CD4-positive, alpha-beta T cell treated with Interleukin-15 for 1 hour (primary cell): ENCODE measurements around the gene RRP1B.
"Not testable (repeated sequence)": the region's sequence is repeated elsewhere in the genome, so short reads cannot be mapped to it uniquely, and the experiment has no call there.

Experiments
- DNase-seq: peaks from one replicate; pipeline ENCODE4 v3.0.0-alpha.2; 2020

Gene RRP1B

GRCh38 chr21:43640400-43640799 lies 19.0 kb upstream of the RRP1B start:
- no peak for DNase-seq

DNA sequence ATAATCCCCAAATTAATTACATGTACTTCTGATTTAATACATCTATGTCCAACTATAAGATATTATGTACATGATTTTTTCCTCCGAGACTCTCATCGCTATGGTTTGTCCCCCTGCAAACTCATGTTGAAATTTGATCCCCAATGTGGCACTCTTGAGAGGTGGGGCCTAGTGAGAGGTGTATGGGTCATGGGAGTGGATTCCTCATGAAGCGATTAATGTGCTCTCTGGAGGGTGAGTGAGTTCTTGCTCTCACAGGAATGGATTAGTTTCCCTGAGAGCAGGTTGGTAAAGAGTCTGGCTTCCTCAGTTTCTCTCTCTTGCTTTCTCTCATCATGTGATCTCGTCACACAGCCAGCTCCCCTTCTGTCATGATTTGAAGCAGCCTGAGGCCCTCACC lies 16.2 kb upstream of the RRP1B start:
- no peak for DNase-seq

GRCh38 chr21:43644071-43644470 lies 15.3 kb upstream of the RRP1B start:
- DNase-seq: no peak

GRCh38 chr21:43644609-43645008 lies 14.8 kb upstream of the RRP1B start:
- DNase-seq: no peak

GRCh38 chr21:43645136-43645891 lies 14.0 kb upstream of the RRP1B start:
- DNase-seq: peak; percentile 44

GRCh38 chr21:43645976-43646375 lies 13.4 kb upstream of the RRP1B start:
- no peak for DNase-seq

GRCh38 chr21:43646550-43647260 lies 12.7 kb upstream of the RRP1B start:
- DNase-seq: peak; percentile 84

DNA sequence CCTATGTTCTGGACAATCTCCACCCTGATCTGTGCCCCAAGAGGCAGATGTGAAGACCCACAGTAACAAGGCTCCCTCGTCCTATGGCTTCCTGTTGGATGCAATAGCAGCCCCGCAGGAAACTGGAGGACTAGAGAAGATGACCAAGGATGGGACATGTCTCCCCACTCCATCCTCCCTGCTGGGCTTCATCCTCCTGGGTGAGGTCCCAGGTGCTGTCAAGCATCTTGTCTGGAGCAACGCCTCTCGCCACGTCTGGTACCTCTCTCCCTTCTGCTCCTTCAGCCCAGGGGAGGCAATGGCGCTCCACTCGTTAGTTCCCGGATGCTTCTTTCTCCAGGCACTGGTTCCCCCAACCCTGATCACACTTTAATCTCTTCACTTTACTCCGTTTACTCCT lies 11.2 kb upstream of the RRP1B start:
- no peak for DNase-seq

DNA sequence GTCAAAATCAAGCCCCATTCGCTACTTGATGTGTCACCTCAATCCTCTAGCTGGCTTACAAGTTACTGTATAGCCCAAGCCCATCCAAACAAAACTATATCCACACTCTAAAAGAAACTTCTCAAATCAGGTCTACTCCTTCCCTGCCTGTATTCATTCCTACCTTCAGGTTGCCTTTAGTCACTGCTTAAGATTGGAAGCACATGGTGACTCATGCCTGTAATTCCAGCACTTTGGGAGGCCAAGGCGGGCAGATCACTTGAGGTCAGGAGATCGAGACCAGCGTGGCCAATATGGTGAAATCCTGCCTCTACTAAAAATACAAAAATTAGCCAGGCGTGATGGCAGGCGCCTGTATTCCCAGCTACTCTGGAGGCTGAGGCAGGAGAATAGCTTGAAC lies 7.4 kb upstream of the RRP1B start:
- not testable (repeated sequence) for DNase-seq

- DNase-seq: no peak
These were observed 6.7 kb upstream of the RRP1B start for GRCh38 chr21:43652616-43653015.

GRCh38 chr21:43653626-43654025 lies 5.7 kb upstream of the RRP1B start:
- no peak for DNase-seq

DNA sequence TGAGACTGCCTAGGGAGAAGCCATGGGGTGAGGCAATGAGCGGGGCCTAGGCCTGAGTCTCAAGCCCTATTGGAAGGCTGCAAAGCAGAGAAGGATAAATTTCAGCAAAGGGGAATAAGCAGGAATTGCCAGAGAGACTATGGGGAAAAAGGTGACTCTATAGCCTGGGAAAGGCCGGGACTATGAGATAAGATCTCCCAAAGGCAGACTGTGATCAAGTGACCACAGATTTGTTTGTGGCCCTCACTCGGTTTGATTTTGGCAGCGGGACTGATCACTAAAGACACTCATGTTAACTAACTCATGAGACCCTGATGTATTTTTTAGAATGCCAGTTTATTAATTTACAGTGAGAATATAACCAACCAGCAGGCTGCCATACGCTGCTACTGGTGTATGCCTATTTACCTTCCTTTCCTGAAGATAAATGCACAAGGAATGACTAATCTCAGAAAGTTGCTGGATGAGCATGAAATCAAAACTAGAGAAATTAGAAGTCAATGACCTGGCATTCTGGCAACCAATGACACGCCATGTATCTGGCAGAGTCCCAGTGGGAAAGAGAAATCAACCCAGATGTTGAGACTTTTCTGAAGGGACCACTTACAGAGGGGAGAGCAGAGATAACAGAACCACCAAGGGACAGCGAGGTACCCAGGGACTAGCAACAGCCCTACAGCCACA lies 4.4 kb upstream of the RRP1B start:
- no peak for DNase-seq

DNA sequence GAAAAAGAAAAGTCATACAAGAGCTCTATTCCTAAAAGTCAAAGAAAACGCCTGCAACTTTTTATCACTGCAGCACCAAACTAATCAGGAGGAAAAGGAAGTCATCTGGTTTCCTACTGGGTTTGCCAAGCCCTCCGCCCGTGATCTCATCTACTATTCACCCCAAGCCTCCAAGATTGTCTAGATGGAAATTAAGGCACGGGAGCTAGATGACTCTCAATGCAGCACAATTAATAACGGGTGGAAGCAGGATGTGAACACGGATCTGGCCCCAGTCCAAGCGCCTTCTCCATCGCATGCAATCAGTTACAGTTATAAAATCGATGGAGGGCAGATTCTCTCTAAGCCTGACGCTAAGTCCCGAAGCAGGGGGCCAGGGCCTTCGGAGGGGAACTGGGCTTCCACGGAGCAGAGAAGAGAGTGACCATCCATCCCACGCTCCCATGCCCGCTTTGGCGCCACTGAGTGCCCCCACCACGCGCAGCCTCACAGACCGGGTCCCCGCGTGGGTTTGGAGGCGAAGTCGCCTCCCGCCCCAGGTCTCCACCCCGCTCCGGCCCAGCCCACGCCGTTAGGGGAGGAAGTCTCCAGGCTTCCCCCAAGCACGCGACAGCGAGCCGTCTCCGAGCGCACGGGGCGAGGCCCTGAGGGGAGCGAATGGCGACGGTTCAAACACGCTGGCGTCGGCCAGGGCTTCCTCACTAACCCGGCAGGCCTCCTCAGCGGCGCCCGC lies 1.8 kb upstream of the RRP1B start:
- DNase-seq: no peak

- no peak for DNase-seq
These were observed 1.1 kb upstream of the RRP1B start for GRCh38 chr21:43658088-43658741.

DNA sequence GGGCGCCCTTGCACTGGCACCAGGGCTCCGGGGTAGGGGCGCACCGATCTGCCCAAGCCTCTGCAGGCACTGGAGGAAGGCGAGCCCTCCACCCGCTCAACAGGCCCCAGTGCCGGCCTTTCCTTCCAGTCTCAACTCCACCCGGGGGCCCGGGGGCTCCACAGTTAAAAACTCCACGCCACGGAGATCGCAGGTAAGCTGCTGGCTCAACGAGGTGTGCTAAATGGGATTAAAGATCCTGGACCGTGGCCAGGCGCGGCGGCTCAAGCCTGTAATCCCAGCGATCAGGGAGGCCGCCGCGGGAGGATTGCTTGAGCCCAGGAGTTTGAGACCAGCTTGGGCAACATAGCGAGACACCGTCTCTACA lies 608 bp upstream of the RRP1B start:
- no peak for DNase-seq

- no peak for DNase-seq
These were observed 2.9 kb downstream of the RRP1B start for GRCh38 chr21:43662286-43662685.

DNA sequence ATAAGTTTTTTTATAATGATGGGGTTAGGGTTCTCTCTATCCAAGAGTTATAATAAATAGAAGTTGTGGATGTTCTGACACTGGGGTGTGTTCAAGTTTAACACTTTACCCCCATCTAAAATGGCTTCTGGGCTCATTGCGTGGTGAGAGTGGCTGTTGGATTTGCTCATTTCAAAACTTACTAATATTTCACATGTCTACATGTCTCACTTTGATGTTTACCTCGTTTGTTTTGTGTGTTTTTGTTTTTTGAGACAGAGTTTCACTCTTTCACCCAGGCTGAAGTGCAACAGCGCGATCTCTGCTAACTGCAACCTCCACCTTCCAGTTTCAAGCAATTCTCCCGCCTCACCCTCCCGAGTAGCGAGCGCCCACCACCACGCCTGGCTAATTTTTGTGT lies 3.7 kb downstream of the RRP1B start:
- no peak for DNase-seq

DNA sequence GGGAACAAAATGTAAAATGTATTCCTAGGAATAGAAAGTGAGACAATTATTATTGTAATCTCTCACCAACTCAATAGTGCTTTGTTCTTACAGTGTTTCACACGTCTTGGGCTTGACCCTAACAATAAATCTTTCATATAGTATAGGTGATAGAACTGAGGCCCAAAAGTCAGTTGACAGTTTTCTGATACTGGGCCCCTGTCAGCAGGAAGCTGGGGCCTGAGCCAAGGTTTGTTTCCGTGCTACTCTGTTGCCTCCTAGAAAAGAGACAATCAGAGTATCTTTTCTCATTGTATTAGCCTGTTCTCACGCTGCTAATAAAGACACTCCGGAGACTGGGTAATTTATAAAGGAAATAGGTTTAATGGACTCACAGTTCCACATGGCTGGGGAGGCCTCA lies 5.0 kb downstream of the RRP1B start:
- no peak for DNase-seq

GRCh38 chr21:43665879-43666278 lies 6.5 kb downstream of the RRP1B start:
- no peak for DNase-seq

- no peak for DNase-seq
These were observed 8.0 kb downstream of the RRP1B start for GRCh38 chr21:43667191-43667904.

- no peak for DNase-seq
These were observed 10.7 kb downstream of the RRP1B start for GRCh38 chr21:43669828-43670605.
